ENCODE results near the gene BIN1. TPM values are rescaled to one million over a fixed set of nuclear protein-coding genes. Genes with fewer than 3 reads are reported as not detected.

Gene BIN1
- total RNA-seq, 1 donor from 2014 or later = 62.5 TPM

DNA sequence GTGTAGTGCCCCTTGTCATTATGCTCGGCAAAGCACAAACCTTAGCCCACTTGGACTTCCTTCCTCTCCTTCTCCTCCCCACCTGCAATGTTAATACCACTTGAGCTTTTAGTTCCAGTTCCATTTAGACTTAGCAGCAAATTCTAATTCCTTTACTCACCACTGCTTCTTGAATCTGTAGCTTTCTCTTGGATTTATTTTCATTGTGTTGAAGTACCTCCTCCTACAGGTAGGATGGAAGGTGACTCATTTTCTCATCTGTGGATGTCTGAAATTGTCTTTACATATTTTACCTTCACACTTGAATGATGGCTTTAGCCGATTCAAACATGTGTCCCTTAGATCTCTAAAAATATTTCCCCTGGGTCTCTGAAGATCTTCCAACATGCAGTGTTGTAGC, 32.8 kb upstream of the BIN1 start:
- no peak overlapping the region for H3K27ac Mint-ChIP-seq
- H3K4me1 Mint-ChIP-seq = peaks cover 9% of the 10 kb centered on the region
- peaks cover 1% of the 10 kb centered on the region for H3K27me3 Mint-ChIP-seq
- CTCF ChIA-PET = no interaction called here
- H3K4me3 Mint-ChIP-seq = no peak overlapping the region
- DNase-seq (no peak), ATAC-seq (ENCODE audit: low read depth) (no peak)
- peaks cover 2% of the 10 kb centered on the region for H3K9me3 Mint-ChIP-seq
- intact Hi-C loops (cut with micrococcal nuclease) = no loop called here
- POLR2A ChIA-PET = no interaction called here
- no peaks in the 10 kb centered on the region for H3K36me3 Mint-ChIP-seq (ENCODE audit: low read depth)
- TF ChIP-seq, protein P1, sequence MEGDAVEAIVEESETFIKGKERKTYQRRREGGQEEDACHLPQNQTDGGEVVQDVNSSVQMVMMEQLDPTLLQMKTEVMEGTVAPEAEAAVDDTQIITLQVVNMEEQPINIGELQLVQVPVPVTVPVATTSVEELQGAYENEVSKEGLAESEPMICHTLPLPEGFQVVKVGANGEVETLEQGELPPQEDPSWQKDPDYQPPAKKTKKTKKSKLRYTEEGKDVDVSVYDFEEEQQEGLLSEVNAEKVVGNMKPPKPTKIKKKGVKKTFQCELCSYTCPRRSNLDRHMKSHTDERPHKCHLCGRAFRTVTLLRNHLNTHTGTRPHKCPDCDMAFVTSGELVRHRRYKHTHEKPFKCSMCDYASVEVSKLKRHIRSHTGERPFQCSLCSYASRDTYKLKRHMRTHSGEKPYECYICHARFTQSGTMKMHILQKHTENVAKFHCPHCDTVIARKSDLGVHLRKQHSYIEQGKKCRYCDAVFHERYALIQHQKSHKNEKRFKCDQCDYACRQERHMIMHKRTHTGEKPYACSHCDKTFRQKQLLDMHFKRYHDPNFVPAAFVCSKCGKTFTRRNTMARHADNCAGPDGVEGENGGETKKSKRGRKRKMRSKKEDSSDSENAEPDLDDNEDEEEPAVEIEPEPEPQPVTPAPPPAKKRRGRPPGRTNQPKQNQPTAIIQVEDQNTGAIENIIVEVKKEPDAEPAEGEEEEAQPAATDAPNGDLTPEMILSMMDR (IDR thresholded peaks at IDR 0.05) = no peak

DNA sequence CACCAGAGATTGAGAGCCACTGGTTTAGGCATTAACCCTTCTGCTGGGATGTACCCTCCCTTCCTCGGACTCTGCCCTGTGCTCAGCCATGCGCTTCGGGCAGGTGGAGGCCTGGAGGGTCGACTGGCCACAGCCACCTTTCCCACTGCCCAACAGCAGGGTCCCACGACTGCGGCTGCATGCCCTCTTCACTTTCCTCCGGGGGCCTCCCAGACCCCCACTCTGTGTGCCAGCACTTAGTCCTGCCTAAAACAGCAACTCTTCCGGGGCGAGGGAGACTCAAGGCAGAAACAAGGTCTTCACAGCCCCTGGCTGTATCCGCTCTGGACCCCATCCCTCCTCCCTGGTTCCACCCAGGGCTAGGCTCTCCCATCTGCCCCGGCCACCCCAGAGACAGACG, 31.3 kb upstream of the BIN1 start:
- peaks cover 1% of the 10 kb centered on the region for H3K27me3 Mint-ChIP-seq
- no peak overlapping the region for H3K27ac Mint-ChIP-seq
- H3K4me1 Mint-ChIP-seq = peaks cover 9% of the 10 kb centered on the region
- ATAC-seq (ENCODE audit: low read depth) (no peak), DNase-seq (no peak)
- CTCF ChIA-PET = no interaction called here
- H3K36me3 Mint-ChIP-seq (ENCODE audit: low read depth) = no peaks in the 10 kb centered on the region
- no peak overlapping the region for H3K4me3 Mint-ChIP-seq
- POLR2A ChIA-PET = no interaction called here
- intact Hi-C loops (cut with micrococcal nuclease) = no loop called here
- TF ChIP-seq, protein P1 (IDR thresholded peaks at IDR 0.05) = no peak
- H3K9me3 Mint-ChIP-seq = peaks cover 2% of the 10 kb centered on the region

DNA sequence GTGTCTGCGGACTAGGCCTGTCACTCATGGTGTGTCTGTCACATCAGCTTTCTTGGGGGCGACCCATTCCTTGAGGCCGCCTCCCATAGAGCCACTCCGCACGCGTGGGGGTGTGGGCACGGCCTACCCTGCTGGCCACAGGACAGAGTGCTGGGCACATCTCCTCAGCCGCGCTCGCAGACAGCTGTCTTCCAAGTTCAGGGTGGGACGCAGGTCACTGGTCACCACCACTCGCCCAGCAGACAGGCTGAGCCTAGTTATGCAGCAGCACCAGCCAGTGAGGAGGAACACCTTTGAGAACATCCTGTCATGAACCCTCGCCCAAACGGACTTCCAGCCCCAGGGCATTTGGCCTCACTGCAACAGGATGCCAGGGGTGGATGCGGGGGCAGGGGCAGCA, 30.8 kb upstream of the BIN1 start:
- no peak overlapping the region for H3K27ac Mint-ChIP-seq

DNA sequence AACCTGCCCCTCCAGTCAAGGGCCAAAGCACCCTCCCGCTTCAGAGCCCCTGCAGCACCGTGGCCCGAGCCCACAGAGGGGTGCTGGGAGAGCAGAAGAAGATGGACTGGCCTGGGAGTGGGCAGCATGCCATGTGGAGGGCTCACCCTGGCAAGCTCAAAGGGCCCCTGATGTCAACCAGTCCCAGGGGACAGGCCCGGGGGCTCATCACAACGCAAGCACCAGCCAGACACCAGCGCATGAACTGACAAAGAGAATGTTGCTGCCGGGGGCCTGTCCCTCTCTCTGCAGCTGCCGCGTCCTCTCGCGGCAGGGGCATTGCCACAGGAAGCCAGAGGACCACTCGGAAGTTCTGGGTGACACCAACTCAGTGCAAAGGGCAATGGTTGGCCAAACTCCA, 30.3 kb upstream of the BIN1 start:
- peaks cover 9% of the 10 kb centered on the region for H3K4me1 Mint-ChIP-seq
- ATAC-seq (ENCODE audit: low read depth) (no peak), DNase-seq (no peak)
- ChIA-PET POLR2A (no interaction called here), CTCF (no interaction called here)
- H3K36me3 Mint-ChIP-seq (ENCODE audit: low read depth) = no peaks in the 10 kb centered on the region
- TF ChIP-seq, protein P1 (IDR thresholded peaks at IDR 0.05) = no peak
- H3K27me3 Mint-ChIP-seq = peaks cover 1% of the 10 kb centered on the region
- no peak overlapping the region for H3K4me3 Mint-ChIP-seq
- intact Hi-C loops (cut with micrococcal nuclease) = no loop called here
- H3K9me3 Mint-ChIP-seq = peaks cover 2% of the 10 kb centered on the region
- H3K27ac Mint-ChIP-seq = no peak overlapping the region

More for the DNA sequence above, 30.8 kb upstream of the BIN1 start:
- no peak overlapping the region for H3K4me3 Mint-ChIP-seq
- peaks cover 2% of the 10 kb centered on the region for H3K9me3 Mint-ChIP-seq
- TF ChIP-seq, protein P1 (IDR thresholded peaks at IDR 0.05) = no peak
- no peak for ATAC-seq (ENCODE audit: low read depth)
- ChIA-PET POLR2A (no interaction called here), CTCF (no interaction called here)
- no peak for DNase-seq
- H3K36me3 Mint-ChIP-seq (ENCODE audit: low read depth) = no peaks in the 10 kb centered on the region
- intact Hi-C loops (cut with micrococcal nuclease) = no loop called here
- peaks cover 9% of the 10 kb centered on the region for H3K4me1 Mint-ChIP-seq
- H3K27me3 Mint-ChIP-seq = peaks cover 1% of the 10 kb centered on the region

DNA sequence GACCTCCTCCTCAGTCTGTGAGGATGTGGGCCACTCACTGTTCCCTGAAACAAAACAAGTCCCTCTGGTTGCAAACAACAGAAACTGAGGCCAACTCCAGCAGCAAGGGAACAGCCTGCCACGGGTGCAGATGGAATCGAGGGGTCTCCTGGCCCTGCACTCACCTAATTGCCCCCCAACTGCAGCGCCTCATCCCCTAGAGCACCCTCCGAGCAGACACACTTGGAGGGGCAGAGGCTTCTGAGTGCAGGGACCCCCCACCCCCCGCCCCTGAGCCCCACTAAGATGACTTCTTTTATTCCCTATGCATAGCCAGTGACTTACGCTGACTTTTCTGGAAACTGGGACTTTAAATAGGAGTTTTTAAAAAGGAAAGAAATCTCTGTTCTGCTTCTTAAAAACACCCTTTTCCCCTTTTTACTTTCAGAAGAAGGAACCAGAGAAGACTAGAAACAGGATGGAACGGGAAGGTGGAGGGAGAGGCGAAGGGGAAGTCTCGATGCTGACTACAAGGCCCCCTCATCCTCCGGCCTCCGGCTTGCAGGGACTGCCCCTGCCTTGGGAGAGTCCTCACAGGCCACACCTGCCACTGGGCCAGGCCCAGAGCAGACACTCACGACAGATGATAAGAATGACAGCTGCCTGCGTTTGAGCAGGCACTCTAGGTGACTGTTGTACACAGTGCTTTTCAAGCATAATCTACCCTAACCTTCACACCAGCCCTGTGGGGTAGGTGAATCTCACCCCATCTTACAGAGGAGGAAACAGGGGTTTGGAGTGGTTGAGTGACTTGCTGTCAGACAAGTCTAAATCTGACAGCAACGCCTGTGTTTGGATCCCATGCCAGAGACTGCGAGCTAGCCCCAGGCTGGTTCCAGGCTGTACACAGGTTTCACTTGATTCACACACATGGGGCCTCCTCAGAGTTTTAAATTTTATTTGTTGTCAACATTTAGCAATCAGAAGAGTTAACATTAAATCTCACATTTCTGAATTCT, 28.2 kb upstream of the BIN1 start:
- no peaks in the 10 kb centered on the region for H3K27me3 Mint-ChIP-seq
- H3K27ac Mint-ChIP-seq = no peak overlapping the region
- H3K36me3 Mint-ChIP-seq (ENCODE audit: low read depth) = no peaks in the 10 kb centered on the region
- ChIA-PET CTCF (no interaction called here), POLR2A (no interaction called here)
- H3K4me3 Mint-ChIP-seq = no peak overlapping the region
- intact Hi-C loops (cut with micrococcal nuclease) = no loop called here
- H3K9me3 Mint-ChIP-seq = peaks cover 2% of the 10 kb centered on the region
- TF ChIP-seq, protein P1 (IDR thresholded peaks at IDR 0.05) = no peak
- ATAC-seq (ENCODE audit: low read depth) (no peak), DNase-seq (no peak)
- H3K4me1 Mint-ChIP-seq = peaks cover 7% of the 10 kb centered on the region

All from activated B cell treated with CpG ODN at 0.5 μM for 24 hours (primary cell).